H9 (cell line): ENCODE data around the gene FUZ. TPM values are rescaled to one million over a fixed set of nuclear protein-coding genes. Genes with fewer than 3 reads are reported as not detected.

Experiments used
- DNase-seq: peaks from one replicate; pipeline ENCODE4 v3.0.0-alpha.2; 2017
- H2AFZ ChIP-seq: one replicate; pipeline ENCODE4 v1.6.1; 2013; ENCODE audit warnings: mild to moderate bottlenecking, low read length, control low read depth, moderate library complexity
- H2AK5ac ChIP-seq: 2 replicates; pipeline ENCODE4 v1.6.1; 2013; ENCODE audit warnings: low read length, control low read depth, mixed read lengths; ENCODE audit not compliant: insufficient read length
- H2BK120ac ChIP-seq: one replicate; pipeline ENCODE4 v1.6.1; 2013; ENCODE audit warnings: low read depth, mild to moderate bottlenecking, low read length, control low read depth, inconsistent platforms; ENCODE audit not compliant: poor library complexity, severe bottlenecking
- H2BK12ac ChIP-seq: 2 replicates; pipeline ENCODE4 v1.6.1; 2013; ENCODE audit warnings: low read length, control low read depth, mixed read lengths, low read depth; ENCODE audit not compliant: insufficient read length
- H2BK15ac ChIP-seq: 2 replicates; pipeline ENCODE4 v1.6.1; 2013; ENCODE audit warnings: low read depth, low read length, control low read depth
- H2BK20ac ChIP-seq: one replicate; pipeline ENCODE4 v1.6.1; 2013; ENCODE audit warnings: low read depth, mild to moderate bottlenecking, low read length, control low read depth, inconsistent platforms; ENCODE audit not compliant: poor library complexity, severe bottlenecking
- H2BK5ac ChIP-seq: 2 replicates; pipeline ENCODE4 v1.6.1; 2013; ENCODE audit warnings: low read length, control low read depth, mixed read lengths; ENCODE audit not compliant: insufficient read length
- H3K14ac ChIP-seq: 2 replicates; pipeline ENCODE4 v1.6.1; 2013; ENCODE audit warnings: low read length, control low read depth; ENCODE audit not compliant: insufficient read depth
- H3K18ac ChIP-seq: 2 replicates; pipeline ENCODE4 v1.6.1; 2013; ENCODE audit warnings: low read depth, mild to moderate bottlenecking, mixed read lengths, low read length, control low read depth; ENCODE audit not compliant: insufficient read length
- H3K23ac ChIP-seq: 2 replicates; pipeline ENCODE4 v1.6.1; 2013; ENCODE audit warnings: low read length, control low read depth, mixed read lengths, low read depth; ENCODE audit not compliant: insufficient read length
- H3K23me2 ChIP-seq: 2 replicates; pipeline ENCODE4 v1.6.1; 2013; ENCODE audit warnings: low read depth, mild to moderate bottlenecking, mixed read lengths, low read length, control low read depth; ENCODE audit not compliant: insufficient read length, poor library complexity, severe bottlenecking
- H3K27ac ChIP-seq: 2 replicates; pipeline ENCODE4 v1.5.1; 2013; ENCODE audit warnings: low read length, control low read depth, mixed read lengths, low read depth; ENCODE audit not compliant: insufficient read length
- H3K27me3 ChIP-seq: 2 replicates; pipeline ENCODE4 v1.6.1; 2013; ENCODE audit warnings: low read length, control low read depth, inconsistent platforms; ENCODE audit not compliant: insufficient read depth
- H3K4ac ChIP-seq: 2 replicates; pipeline ENCODE4 v1.6.1; 2013; ENCODE audit warnings: low read depth, mild to moderate bottlenecking, control low read depth, inconsistent platforms, low read length, moderate library complexity
- H3K4me1 ChIP-seq: 2 replicates; pipeline ENCODE4 v1.6.1; 2013; ENCODE audit warnings: low read length, control low read depth, inconsistent platforms; ENCODE audit not compliant: insufficient read depth
- H3K4me2 ChIP-seq: 2 replicates; pipeline ENCODE4 v1.6.1; 2013; ENCODE audit warnings: low read length, control low read depth, mixed read lengths; ENCODE audit not compliant: insufficient read length, insufficient read depth
- H3K56ac ChIP-seq: 2 replicates; pipeline ENCODE4 v1.6.1; 2013; ENCODE audit warnings: low read depth, mild to moderate bottlenecking, mixed read lengths, low read length, control low read depth; ENCODE audit not compliant: insufficient read length
- H3K79me1 ChIP-seq: 2 replicates; pipeline ENCODE4 v1.6.1; 2013; ENCODE audit warnings: low read depth, mild to moderate bottlenecking, moderate library complexity, low read length, control low read depth, inconsistent platforms; ENCODE audit not compliant: insufficient read depth, poor library complexity, severe bottlenecking
- H3K79me2 ChIP-seq: 2 replicates; pipeline ENCODE4 v1.6.1; 2013; ENCODE audit warnings: low read length, control low read depth, inconsistent platforms; ENCODE audit not compliant: insufficient read depth
- H3K9ac ChIP-seq: 2 replicates; pipeline ENCODE4 v1.6.1; 2013; ENCODE audit warnings: low read length, control low read depth, mixed read lengths; ENCODE audit not compliant: insufficient read length; ENCODE audit errors: extremely low read depth
- H3K9me3 ChIP-seq: one replicate; pipeline ENCODE4 v1.6.1; 2013; ENCODE audit warnings: low read depth, low read length, inconsistent platforms; ENCODE audit not compliant: control insufficient read depth
- H3T11ph ChIP-seq: one replicate; pipeline ENCODE4 v1.6.1; 2013; ENCODE audit warnings: mild to moderate bottlenecking, low read length, control low read depth, inconsistent platforms
- H4K20me1 ChIP-seq: one replicate; pipeline ENCODE4 v1.6.1; 2013; ENCODE audit not compliant: control insufficient read depth, insufficient read length, insufficient read depth
- H4K5ac ChIP-seq: 2 replicates; pipeline ENCODE4 v1.6.1; 2013; ENCODE audit warnings: low read depth, mild to moderate bottlenecking, mixed read lengths, low read length, control low read depth; ENCODE audit not compliant: insufficient read length
- H4K8ac ChIP-seq: replicated peaks from 2 replicates; pipeline ENCODE4 v1.6.1; 2013; ENCODE audit warnings: low read length, control low read depth, mixed read lengths, low read depth; ENCODE audit not compliant: insufficient read length
- H4K91ac ChIP-seq: 2 replicates; pipeline ENCODE4 v1.6.1; 2013; ENCODE audit warnings: low read depth, mild to moderate bottlenecking, moderate library complexity, mixed read lengths, low read length, control low read depth; ENCODE audit not compliant: insufficient read length
- H3K27ac Mint-ChIP-seq, 3 experiments: 2 replicates in 2 of 3; 3 replicates in 1 of 3; pipeline ENCODE4 v1.8.0; 2020 to 2021; ENCODE audit warnings: mixed read lengths in 3 of 3, mild to moderate bottlenecking in 1 of 3, moderate library complexity in 1 of 3
- H3K27me3 Mint-ChIP-seq: 2 replicates; pipeline ENCODE4 v1.8.0; 2021; ENCODE audit warnings: low read depth, mild to moderate bottlenecking, moderate library complexity, mixed read lengths
- H3K36me3 Mint-ChIP-seq, 3 experiments: 2 replicates in 2 of 3; 3 replicates in 1 of 3; pipeline ENCODE4 v1.8.0; 2020 to 2021; ENCODE audit warnings: low read depth in 3 of 3, mixed read lengths in 3 of 3; ENCODE audit not compliant: insufficient read depth in 1 of 3
- H3K4me1 Mint-ChIP-seq, 2 experiments: 2 replicates each; pipeline ENCODE4 v1.8.0; 2020; ENCODE audit warnings: mixed read lengths in 2 of 2
- H3K4me3 Mint-ChIP-seq, 2 experiments: 2 replicates in 1 of 2; 3 replicates in 1 of 2; pipeline ENCODE4 v1.8.0; 2020 to 2021; ENCODE audit warnings: mild to moderate bottlenecking in 2 of 2, mixed read lengths in 2 of 2, moderate library complexity in 1 of 2
- H3K9me3 Mint-ChIP-seq, 2 experiments: 2 replicates in 1 of 2; 3 replicates in 1 of 2; pipeline ENCODE4 v1.8.0; 2020; ENCODE audit warnings: mild to moderate bottlenecking in 2 of 2, mixed read lengths in 2 of 2, moderate library complexity in 1 of 2
- CTCF ChIP-seq: fragments of 200-600 bp; sonication (generic); conservative IDR thresholded peaks from 3 replicates; pipeline ENCODE4 v1.8.0; 2021; ENCODE audit warnings: antibody characterized with exemption, mild to moderate bottlenecking
- WGBS: extraction: QIAGEN DNeasy Blood & Tissue Kit; methylation state at CpG from one replicate; pipeline ENCODE4 v1.1.7; 2013; ENCODE audit warnings: missing lambda C conversion rate, low lambda C conversion rate, mixed read lengths; ENCODE audit not compliant: insufficient read length; ENCODE audit errors: extremely low coverage; 5-methylcytosine and 5-hydroxymethylcytosine counted together
- total RNA-seq: library from RNA; stranded (reverse); gene quantifications from 2 replicates; pipeline ENCODE4 v1.2.1, GENCODE V29; 2021

The FUZ gene
- total RNA-seq, 1 experiment from 2014 or later: 25.1 TPM

- Histone ChIP-seq H3K23ac (no peak overlapping the region), H4K20me1 (no peaks in the 10 kb centered on the region), H2AK5ac (no peak overlapping the region), H2BK20ac (no peak overlapping the region), H3K4ac (no peak overlapping the region), H3T11ph (no peak overlapping the region), H3K23me2 (peaks cover 12% of the 10 kb centered on the region), H2AFZ (no peak overlapping the region), H3K18ac (no peak overlapping the region), H2BK15ac (no peak overlapping the region), H2BK12ac (no peak overlapping the region), H3K27ac (no peak overlapping the region), H3K56ac (no peak overlapping the region), H3K14ac (no peak overlapping the region), H3K4me1 (no peaks in the 10 kb centered on the region), H3K9ac (no peak overlapping the region), H4K91ac (no peak overlapping the region), H3K79me1 (peaks cover 3% of the 10 kb centered on the region), H4K5ac (no peak overlapping the region), H3K4me2 (no peak overlapping the region), H2BK5ac (no peak overlapping the region), H3K9me3 (no peaks in the 10 kb centered on the region), H2BK120ac (no peak overlapping the region), H3K79me2 (peaks cover 2% of the 10 kb centered on the region; the same call in 1 of the 2 replicates), H4K8ac (no peak overlapping the region), H3K27me3 (no peaks in the 10 kb centered on the region)
- Mint-ChIP-seq H3K4me1 (peaks cover 27 to 37% of the 10 kb centered on the region in 2 experiments), H3K27ac (peak overlapping the region in 2 of 3 experiments; percentile 62 to 63; a peak in 3 of 7 replicates), H3K36me3 (no peaks in the 10 kb centered on the region; a peak in 2 of 7 replicates), H3K9me3 (no peaks in the 10 kb centered on the region), H3K27me3 (no peaks in the 10 kb centered on the region; the same call in 1 of the 2 replicates), H3K4me3 (peak overlapping the region in 1 of 2 experiments; percentile 66; a peak in 2 of 5 replicates)
- no peak for DNase-seq
- TF ChIP-seq CTCF: no peak
- WGBS: no CpG with 5 or more reads among the region's 8 CpGs
Measured at GRCh38 chr19:49764341-49764740, 48.8 kb downstream of the FUZ start.
